ENCODE data around the gene SDHA.
"Not testable (repeated sequence)": the region's sequence is repeated elsewhere in the genome, so short reads cannot be mapped to it uniquely, and the experiment has no call there.

SDHA gene

DNA sequence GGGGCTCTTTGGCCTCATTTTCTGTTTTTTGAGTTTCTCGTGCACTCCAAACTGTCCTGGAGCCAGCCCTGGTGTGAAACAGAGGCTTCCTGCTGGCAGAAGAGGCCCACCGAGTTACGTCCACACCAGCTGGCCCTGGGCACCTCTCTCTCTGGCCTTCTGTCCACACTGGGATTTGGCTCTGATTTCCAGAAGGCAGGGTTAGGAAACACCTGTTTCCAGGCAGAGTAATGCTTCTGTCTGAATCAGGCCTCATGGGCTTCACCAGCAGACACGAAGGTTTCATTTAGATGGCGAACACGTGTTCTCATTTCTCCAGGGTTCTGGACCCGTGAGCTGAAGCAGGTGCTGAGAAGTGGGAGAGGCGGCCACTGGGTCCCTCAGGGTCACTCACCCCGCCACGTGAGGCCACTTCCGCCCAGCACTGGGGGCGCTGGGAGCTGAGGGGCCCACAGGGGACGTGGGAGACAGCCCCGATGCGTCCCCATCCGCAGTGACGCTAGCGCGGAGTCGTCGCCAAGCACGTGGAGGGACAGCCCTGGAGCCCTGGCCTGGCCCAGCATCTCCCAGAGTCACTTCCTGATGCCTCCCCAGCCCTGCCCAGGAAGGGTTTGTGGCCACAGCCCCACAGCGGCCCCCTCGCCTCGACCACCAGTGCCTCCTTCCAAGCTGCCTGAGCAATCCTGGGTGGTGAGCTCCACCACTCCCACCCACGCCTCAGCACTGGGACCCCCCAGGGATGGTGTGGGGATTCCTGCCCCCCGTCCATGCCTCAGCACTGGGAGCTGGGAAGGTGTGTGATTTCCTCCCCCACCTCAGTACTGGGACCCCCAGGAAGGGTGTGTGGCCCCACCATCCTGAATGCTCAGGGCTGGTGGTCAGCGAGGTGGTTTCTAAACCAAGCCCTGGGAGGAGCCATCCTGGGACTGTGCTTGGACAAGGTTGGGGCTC, 31.8 kb upstream of the SDHA start:
- DNase-seq, result no peak

DNA sequence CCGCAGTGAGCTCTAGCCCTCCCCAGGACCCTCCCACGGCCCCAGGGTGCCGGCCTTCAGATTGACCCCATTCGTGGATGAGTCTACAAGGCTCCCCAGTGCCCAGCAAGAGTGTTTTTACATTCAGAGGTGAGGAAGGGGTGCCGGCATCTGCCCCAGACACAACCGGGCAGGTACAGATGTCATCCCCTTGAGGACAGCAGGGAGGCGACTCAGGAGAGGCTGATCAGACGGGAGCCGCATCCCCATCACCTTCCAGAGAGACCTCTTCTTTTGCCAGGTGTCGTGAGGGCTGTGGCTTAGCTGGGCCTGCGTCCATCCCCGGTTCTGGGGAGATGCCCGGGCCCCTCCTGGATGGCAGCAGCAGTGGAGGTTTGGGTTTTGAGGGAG, 31.1 kb upstream of the SDHA start:
- DNase-seq, result no peak

DNA sequence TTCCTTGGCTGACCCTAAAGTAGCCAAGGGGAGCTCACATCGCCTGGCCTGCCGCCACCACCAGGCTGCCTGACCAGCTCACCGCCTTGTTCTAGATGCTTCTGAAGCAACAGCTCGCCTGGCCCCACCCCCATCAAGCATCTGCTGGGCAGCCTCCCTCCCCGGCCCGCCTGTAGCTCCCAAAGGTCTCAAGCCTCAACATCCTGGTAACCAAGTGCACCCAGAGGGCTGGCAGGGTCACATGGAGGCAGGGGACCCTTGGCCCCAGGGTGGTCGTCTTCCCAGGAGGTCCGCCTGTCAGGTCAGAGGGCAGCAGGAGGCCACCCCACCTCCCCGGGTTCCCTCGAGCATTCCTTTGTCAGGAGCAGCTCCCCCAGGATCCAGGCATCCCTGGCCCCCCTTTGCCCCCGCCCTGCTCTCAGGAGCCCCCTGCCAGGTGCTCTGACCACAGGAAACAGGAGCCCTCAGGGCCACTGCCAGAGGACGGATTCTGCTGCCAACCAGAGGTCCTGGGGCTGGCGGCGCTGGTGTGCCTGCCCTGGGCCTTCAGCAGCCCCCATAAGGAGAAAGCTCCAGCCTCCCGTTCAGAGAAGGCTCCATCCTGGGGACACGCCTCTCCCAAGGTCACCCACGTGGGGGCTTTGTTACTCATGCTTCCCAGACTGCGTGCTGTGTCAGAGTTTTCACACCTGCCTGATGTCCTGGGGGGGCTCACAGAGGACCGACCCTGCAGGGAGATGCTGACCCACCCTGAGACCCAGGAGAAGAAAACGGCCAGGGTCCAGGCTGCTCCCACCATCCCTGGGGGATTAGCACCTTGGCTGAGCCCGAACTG, 30.3 kb upstream of the SDHA start:
- DNase-seq, result peak; percentile 7

DNA sequence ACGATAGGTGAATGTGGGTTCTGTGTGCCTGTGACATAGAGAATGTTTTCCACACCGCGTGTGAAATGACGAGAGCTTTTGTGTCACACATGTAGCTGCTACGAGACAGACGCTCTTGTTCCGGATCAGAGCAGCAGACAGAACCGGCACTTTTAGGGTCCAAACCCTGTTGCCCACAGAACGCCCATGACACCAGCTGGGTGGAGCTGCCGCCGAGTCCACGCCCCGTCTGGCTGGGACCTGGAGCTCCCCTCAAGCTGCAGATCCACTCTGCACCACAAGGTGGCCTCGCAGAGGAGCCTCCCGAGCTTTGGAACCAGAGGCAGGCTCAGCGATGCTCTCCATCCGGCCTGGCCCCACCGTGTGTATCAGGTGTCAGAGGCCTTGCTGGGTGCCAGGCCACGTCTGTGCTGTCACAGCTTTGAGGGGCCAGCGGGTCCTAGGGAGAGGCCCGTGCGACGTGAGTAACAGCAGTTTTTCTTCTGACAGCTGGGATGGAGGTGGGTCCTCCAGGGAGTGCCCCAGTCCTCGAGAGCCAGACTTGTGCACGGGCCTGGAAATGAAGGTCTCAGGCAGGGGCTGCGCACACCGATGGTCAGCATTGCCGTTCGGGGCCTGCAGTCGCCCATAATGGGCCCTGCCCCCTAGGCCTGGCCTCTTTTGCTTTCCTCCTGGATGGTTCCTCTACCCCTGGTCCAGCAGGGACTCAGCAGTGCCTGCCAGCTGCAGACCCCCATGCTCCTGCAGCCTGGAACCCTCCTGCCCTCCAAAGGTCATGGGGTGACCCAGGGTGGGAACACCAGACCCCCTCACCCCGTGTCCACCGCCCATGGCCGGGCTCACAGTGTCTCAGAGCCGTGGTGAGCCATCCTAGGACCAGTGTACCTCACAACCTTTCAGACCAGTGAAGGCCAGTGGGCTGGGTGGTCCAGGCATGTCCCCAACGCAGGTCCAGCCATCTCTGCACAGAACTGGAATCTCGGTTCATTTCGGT, 29.3 kb upstream of the SDHA start:
- peak; percentile 89 for DNase-seq

DNA sequence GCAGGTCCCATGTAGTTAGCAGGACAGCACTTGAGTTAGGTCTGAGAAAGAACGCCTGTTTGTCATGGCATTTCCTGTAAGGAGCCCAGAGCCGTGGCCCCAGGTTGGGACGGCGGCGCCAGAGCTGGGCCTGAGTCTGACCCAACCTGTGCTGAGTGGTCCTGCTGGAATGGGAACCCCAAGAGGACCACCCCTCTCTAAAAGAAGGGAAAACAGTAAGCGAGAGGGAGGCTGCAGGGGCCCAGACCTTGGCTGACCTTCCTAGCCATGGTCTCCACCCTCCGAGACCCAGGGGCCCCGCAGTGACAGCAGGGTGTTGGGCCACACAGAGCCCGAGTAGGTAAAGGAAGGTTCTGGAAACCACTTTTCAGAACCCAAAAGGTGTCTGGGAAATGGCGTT, 28.6 kb upstream of the SDHA start:
- DNase-seq, result no peak

DNA sequence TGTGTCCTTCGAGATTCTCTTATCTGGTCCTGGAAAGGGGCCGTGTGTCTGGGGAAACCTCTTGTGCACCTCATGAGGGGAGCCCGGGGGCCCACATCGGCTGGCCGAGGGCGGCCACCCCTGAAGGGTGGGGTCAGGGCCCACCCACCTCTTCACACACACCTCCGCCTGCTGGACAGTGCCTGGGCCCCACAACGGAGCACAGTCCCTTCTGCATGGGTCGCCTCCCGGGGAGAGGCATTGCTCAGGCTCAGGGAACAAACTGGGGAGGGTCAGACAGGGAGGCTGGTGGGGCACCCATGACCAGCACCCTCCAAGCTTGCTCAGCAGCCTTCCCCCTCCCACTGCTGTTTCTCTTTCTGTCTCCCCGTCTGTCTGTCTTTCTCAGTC, 28.1 kb upstream of the SDHA start:
- no peak for DNase-seq

DNA sequence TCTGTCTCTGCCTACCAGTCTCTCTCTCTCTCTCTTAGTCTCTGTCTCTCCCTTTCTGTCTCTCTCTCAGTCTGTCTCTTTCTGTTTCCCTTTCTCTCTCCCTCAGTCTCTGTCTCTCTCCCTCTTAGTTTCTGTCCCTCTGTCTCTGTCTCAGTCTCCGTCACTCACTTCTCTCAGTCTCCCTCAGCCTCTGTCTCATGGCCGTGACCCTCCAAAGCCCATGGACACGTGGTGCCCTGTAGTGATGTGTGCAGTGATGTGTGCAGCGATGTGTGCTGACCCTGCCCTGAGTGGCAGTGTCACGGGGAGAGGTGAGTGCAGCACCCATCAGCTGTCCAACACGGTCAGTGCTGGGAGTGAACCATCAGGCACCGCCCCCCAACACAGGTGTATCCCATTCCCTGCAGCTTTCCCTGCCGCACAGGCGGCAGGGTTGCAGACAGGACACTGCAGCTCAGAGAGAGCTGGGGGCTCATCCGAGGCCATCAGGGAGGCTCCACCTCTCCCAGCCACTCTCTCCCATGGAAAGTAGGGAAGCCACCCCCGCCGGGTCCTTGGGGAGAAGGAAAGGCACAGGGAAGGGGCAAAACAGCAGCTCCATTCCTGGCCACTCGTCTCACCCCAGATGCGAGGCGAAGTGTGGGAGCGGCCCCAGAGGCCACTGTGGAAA, 27.6 kb upstream of the SDHA start:
- no peak for DNase-seq

DNA sequence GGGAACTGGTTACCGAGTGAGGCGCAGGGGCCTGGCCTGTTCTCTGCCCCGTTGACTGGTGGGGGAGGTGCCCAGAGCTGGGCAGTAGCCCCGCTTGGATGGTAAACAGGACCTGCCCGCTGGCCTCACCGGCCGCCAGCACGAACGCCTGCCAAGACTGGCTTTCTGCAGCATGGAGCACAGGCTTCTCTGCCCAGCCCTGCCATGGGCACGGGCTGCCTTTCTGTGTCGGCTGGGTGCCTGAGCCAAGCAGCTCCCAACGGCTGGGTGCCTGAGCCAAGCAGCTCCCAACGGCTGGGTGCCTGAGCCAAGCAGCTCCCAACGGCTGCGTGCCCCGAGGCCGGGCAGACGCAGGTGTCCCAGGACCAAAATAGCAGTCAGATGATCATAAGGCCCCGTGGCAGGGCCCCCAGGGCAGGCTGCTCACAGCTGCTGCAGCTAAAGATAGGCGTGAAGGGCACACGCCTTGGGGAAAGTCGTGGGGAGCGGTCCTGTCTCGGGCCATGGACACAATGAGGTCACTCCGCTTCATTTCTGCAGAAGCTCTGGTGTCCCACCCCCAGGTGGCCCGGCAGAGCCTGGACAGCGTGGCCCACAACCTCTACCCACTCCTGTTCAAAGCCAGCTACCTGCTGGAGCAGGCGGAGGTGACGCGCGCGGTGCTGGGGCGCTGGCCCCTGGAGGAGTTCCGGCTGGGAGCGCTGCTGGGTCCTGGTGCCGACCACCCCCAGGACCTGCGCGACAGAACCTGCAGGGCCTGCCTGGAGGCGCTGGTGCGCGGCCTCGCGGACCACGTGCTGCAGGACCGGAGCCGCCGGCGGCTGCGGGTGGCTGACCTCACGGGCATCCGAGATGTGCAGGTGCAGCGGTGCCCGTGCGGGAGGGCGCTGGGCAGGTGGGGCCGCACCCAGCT, 26.8 kb upstream of the SDHA start, which contains the start of gene LRRC14B:
TSS of gene LRRC14B (plus strand) at position 460 of the 913 bp plus-strand sequence. CDS start at position 504, 44 bp downstream.
- no peak for DNase-seq

DNA sequence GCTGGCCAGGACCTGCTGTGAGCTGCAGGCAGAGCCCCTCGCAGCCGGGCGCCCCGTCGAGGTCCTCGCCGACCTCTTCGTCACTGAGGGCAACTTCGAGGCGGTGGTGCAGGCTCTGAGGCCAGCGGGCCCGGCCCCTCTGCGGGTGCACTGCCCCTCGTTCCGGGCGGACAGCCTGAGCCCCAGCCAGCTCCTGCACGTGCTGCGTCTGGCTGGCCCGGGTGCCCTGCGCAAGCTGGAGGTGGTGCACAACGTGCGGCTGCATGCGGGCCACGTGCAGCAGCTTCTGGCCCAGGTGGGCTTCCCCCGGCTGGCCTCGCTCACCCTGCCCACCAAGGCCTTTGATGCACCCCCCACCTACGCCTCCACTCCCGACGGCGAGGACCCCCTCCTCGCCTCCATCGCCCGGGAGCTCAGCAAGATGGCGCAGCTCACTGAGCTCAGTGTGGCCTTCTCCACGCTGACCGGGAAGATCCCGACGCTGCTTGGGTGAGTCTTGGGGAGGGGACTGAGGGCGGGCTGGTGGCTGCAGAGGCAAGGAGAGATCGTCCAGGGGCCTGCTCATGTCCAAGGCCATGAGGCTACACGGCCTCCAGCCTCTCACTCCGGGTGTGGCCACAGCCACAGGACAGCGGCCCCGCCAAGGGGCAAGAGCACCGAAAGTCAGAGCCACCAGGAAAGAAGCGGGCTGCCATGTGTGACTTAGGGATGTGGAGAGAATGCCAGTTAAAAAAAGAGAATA, 26.0 kb upstream of the SDHA start:
- DNase-seq, result no peak

DNA sequence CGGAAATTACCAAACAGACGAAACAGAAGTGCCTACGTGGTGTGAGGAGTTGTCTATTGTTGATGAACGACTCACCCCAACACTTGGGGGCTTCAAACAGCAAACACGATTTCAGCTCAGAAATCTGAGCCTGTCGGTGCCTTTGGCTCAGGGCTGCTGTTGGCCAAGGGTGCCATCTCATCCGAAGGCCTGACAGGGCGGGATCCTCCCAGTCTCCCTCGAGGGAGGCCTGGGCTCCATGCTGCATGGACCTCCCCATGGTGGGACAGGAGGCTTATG, 25.5 kb upstream of the SDHA start:
- DNase-seq, result no peak

DNA sequence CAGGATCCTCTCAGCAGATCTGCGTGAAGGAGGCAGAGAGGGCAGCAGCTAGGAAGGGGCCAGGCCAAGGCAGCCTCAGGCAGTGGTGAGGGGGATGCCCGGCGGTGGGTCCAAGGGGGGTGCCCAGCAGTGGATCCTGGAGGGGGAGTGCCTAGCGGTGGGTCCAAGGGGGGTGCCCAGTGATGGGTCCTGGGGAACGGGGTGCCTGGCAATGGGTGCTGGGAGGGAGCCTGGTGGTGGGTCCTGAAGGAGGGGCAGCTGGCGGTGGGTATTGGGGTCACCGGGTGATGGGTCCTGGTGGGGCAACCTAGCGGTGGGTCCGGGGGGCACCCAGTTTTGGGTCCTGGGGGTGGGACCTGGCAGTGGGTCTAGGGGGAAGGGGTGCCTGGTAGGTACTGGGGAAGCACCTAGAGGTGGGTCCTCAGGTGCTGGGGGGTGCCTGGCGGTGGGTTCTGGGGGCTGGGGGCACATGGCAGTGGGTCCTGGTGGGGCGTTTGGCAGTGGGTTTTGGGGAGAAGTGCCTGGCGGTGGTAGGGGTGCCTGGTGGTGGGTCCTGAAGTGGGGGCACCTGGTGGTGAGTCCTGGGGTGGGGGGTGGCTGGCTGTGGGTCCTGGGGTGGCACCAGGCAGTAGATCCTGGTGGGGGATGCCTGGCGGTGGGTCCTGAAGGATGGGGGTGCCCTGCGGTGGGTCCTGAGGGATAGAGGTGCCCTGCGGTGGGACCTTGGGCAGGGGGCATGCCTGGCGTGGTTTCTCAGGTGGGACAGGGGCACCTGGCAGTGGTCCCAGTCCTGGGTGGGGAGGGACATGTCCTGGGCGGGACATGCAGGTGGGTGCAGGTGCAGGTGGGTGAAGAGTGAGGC, 24.9 kb upstream of the SDHA start:
- DNase-seq, result no peak

DNA sequence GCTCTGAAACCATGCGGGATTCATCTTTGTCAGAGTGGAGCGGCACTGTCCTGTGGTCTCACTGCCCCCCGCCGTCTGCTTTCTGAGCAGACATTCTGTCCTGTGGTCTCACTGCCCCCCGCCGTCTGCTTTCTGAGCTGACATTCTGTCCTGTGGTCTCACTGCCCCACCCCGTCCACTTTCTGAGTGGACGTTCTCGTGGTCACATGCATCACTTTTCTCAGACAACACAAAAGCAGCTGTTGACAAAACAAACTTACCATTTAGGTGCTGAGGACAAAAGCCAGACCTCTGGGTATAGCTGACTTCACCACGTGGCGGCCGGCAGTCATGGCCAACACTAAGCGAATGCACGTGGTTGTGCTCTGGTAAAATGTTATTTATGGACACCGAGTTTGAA, 24.0 kb upstream of the SDHA start:
- DNase-seq, result no peak

DNA sequence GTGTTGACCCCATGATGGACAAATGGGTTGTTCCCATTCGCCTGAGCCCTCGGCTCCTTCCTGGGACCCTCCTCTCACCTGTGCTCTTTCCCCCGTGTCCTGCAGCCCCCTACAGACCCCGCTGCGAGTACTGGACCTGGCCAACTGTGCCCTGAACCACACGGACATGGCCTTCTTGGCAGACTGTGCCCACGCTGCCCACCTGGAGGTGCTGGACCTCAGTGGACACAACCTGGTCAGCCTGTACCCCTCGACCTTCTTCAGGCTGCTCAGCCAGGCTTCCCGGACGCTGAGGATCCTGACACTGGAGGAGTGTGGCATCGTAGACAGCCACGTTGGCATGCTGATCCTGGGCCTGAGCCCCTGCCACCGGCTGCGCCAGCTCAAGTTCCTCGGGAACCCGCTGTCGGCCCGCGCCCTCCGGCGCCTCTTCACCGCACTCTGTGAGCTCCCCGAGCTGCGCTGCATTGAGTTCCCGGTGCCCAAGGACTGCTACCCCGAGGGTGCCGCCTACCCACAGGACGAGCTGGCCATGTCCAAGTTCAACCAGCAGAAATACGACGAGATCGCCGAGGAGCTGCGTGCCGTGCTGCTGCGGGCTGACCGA, 23.4 kb upstream of the SDHA start:
- no peak for DNase-seq

DNA sequence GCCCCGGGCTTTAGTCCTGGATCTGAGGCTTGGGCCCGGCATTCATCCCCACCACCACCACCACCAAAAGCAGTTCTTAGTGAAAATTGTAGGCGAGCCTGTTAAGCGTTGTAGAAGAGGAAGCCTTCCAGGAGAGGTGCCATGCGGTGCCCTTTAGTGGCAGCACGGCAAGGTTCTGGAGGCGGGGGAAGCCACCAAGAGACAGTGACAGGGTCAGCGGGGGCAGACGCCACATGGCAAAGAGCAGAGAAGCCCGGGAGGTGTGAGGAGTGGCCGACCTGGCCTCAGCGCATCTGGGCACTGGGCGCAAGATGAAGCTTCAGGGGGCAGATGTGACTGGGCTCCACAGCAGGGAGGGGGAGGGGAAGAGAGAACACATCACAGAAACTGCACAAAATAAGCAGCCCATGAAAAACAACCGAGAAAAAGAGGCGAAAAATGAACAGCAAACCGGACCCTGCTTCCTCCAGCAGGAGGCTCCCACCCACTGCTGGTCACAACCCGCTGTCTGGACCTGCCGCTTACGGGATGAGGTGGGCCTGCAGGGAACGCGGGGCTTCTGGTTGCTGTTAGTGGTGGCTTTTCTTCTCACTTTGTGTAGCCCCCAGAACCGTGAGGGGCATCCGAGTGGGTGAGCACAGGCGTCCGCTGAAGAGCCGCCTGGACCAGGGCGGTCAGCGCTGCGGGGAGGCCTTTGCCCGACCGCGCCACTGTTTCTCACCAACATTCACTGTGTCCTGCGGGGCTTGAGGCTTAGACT, 22.5 kb upstream of the SDHA start:
- DNase-seq, result no peak

DNA sequence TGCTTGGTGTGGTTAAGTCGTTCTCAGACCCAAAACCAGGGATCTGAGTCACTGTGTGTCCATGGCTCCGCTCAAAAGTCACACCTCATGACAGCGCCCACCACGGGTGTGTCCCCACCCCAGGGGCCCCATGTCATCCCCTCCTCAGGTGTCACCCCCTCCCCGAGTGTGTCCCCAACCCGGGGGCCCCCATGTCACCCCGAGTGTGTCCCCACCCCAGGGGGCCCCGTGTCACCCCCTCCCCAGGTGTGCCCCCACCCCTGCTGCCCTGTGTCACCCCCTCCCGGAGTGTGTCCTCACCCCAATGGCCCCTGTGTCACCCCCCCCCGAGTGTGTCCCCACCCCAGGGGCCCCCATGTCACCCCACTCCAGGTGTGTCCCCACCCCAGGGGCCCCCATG, 21.8 kb upstream of the SDHA start:
- DNase-seq, result no peak

DNA sequence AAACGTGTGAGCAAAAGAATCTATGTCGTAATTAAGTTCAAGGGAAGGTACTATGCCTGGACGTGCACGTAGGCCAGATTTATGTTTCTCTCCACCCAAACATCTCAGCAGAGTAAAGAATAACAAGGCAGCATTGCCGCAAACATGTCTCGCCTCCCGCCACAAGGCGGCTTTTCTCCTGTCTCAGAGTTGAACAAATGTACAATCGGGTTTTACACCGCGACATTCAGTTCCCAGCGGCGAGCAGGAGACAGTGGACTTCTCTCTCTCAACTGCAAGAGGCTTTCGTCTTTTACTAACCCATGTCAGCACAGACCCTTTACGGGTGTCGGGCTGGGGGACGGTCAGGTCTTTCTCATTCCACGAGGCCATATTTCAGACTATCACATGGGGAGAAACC, 21.1 kb upstream of the SDHA start:
- DNase-seq, result not testable (repeated sequence)

DNA sequence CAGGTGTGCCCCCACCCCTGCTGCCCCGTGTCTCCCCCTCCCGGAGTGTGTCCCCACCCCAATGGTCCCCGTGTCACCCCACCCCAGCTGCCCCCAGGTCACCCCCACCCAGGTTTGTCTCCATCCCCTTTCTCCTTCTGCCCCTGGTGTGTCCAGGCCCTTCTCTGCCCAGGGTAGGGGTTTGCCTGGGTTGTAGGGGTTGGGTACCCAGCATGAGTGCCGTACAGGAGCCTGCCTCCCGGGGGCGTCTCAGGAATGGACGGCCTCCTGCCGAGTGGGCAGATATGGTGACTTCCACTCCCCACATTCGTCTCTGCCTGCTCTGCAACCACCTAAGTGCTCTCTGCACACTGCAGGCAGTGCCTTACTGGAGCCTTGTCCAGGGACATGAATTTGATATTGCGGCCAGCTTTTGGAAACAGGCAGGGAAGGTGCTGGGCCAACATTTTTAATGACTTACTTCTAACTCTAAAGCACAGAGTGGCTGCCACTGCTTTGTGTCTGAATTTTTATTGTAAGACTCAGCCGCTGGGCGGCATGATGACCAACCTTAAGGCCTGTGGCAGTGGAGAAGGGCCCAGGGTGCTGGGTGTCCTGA, 20.1 kb upstream of the SDHA start:
- DNase-seq, result no peak
